Measurements from ENCODE around the gene ARHGEF12.

- TF ChIP-seq CTCF (IDR thresholded peaks at IDR 0.05) (no peak), NPAS2 (CRISPR knock-in tag; IDR thresholded peaks at IDR 0.05; ENCODE audit: borderline replicate concordance) (no peak)
These were observed 56.1 kb downstream of the ARHGEF12 start for GRCh38 chr11:120392314-120392713.
